BE2C (cell line): ENCODE results near the gene AP3B1.

Experiments
- DNase-seq: peaks from one replicate; pipeline ENCODE4 v3.0.0-alpha.2; 2020
- H3K27me3 ChIP-seq: fragments of 250-450 bp; sonication (Bioruptor Pico); 2 replicates; pipeline ENCODE4 v1.5.1; 2020; ENCODE audit warnings: mild to moderate bottlenecking
- H3K36me3 ChIP-seq: fragments of 250-450 bp; sonication (Bioruptor Pico); 2 replicates; pipeline ENCODE4 v1.5.1; 2020; ENCODE audit warnings: mild to moderate bottlenecking
- H3K4me1 ChIP-seq: fragments of 250-450 bp; sonication (Bioruptor Pico); 2 replicates; pipeline ENCODE4 v1.5.1; 2020
- H3K4me3 ChIP-seq: 2 replicates; pipeline ENCODE4 v1.5.1; 2011; ENCODE audit warnings: low read depth, low read length
- H3K9me3 ChIP-seq: fragments of 250-450 bp; sonication (Bioruptor Pico); 2 replicates; pipeline ENCODE4 v1.5.1; 2020
- CTCF ChIP-seq: IDR thresholded peaks from 2 replicates; pipeline ENCODE4 v1.5.1; 2012; ENCODE audit warnings: mild to moderate bottlenecking, low read depth, low read length

AP3B1 gene

GRCh38 chr5:77952636-77953212, 341.8 kb downstream of the AP3B1 start:
- no peak for DNase-seq
- Histone ChIP-seq H3K36me3 (no peaks in the 10 kb centered on the region), H3K9me3 (no peaks in the 10 kb centered on the region), H3K4me1 (peaks cover 7% of the 10 kb centered on the region; the same call in 1 of the 2 replicates), H3K27me3 (no peaks in the 10 kb centered on the region), H3K4me3 (no peak overlapping the region)
- TF ChIP-seq CTCF = no peak
